ENCODE data around the gene BARX1.

DNA sequence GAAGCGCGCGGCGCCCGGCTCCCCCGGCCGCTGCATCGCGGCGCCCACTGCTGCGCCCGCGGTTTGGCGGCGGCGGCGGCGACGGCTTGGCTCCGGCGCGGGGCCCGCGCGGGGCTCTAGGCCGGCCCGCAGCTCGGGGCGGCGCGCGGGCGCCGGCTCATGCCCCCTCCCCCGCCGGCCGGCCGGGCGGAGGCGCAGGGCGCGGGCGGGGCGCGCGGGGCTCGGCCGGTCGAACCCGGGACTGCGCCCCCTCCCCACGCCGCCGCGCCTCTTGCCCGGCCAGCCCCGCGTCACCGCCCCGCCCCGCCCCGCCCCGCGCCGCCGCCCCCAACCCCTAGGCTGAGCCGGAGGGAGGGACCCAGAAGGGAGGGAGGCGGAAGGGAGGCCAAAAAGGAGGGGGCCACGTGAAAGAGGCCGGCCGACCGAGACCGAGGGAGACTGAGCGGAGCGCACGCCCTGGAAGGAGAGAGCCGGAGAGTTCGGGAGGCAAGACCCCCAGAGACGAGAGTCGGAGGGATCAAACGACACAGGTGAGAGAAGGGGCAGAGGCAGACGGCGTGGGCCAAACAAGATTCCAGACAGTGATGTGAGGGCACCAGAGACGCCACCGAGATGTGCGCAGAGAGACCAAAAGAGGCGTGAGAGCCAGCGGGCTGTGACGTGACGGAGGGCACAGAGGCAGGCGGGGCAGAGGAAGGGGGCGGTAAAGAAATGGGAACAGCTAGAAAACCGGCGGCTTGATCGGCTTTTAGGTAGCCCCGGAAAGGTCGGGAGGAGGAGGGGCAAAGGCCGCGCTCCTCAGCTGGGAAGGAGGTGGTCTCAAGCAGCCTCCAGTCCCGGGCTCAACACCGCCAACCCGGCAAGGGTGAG lies at the start of gene BARX1:
- TF ChIP-seq POLR2A (IDR thresholded peaks at IDR 0.05; ENCODE audit: low read depth, low read length) (no peak), TAF1 (IDR thresholded peaks at IDR 0.05; ENCODE audit: low read depth, low read length) (no peak), POLR2AphosphoS5 (IDR thresholded peaks at IDR 0.05; ENCODE audit: low read depth, low read length) (no peak), POU2F2 (IDR thresholded peaks at IDR 0.05; ENCODE audit: low read depth, low read length) (no peak), SPI1 (IDR thresholded peaks at IDR 0.05; ENCODE audit: low read depth, low read length) (no peak)
